Measurements from ENCODE around the gene WDR45B.

DNA sequence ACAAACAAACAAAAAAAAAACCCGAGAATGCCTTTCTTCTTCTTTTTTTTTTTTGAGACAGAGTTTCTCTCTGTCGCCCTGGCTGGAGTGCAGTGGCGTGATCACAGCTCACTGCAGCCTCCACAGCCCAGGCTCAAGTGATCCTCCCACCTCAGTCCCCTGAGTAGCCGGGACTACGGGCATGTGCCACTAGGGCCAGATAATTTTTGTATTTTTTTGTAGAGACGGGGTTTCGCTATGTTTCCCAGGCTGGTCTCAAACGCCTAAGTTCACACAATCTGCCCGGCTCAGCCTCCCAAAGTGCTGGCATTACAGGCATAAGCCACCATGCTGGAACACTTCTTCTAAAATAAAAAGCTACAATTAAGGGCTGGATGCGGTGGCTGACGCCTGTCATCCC lies 17.0 kb upstream of the WDR45B start:
- TF ChIP-seq, protein P1, sequence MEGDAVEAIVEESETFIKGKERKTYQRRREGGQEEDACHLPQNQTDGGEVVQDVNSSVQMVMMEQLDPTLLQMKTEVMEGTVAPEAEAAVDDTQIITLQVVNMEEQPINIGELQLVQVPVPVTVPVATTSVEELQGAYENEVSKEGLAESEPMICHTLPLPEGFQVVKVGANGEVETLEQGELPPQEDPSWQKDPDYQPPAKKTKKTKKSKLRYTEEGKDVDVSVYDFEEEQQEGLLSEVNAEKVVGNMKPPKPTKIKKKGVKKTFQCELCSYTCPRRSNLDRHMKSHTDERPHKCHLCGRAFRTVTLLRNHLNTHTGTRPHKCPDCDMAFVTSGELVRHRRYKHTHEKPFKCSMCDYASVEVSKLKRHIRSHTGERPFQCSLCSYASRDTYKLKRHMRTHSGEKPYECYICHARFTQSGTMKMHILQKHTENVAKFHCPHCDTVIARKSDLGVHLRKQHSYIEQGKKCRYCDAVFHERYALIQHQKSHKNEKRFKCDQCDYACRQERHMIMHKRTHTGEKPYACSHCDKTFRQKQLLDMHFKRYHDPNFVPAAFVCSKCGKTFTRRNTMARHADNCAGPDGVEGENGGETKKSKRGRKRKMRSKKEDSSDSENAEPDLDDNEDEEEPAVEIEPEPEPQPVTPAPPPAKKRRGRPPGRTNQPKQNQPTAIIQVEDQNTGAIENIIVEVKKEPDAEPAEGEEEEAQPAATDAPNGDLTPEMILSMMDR (IDR thresholded peaks at IDR 0.05 in 8 of 11, conservative IDR thresholded peaks at IDR 0.05 in 3 of 11), result no peak
- no peak for TF ChIP-seq POLR2AphosphoS5 (IDR thresholded peaks at IDR 0.05)
- no peak for TF ChIP-seq POLR2A (IDR thresholded peaks at IDR 0.05)

Measured in spleen (tissue), 7 donors.